HepG2 (cell line): ENCODE results near the gene TRAPPC12. TPM values are rescaled to one million over a fixed set of nuclear protein-coding genes. Genes with fewer than 3 reads are reported as not detected.
A peak's percentile ranks its signal among the peaks of the same experiment; 100 is the strongest.

Experiments used
- ESRRA ChIP-seq: sonication (generic); formaldehyde crosslinking; IDR thresholded peaks from 2 replicates; pipeline ENCODE4 v1.5.1; 2020; ENCODE audit warnings: mild to moderate bottlenecking, low read depth, missing genetic modification reagents
- FOXJ3 ChIP-seq: sonication (generic); formaldehyde crosslinking; IDR thresholded peaks from 2 replicates; pipeline ENCODE4 v1.4.0; 2020; ENCODE audit warnings: missing genetic modification reagents, mild to moderate bottlenecking, borderline replicate concordance
- KAT8 ChIP-seq: IDR thresholded peaks from 2 replicates; pipeline ENCODE4 v1.6.1; 2016; ENCODE audit warnings: missing genetic modification reagents, missing compliant biosample characterization
- MTA3 ChIP-seq: sonication (generic); formaldehyde crosslinking; IDR thresholded peaks from 2 replicates; pipeline ENCODE4 v1.4.0; 2020; ENCODE audit warnings: missing genetic modification reagents
- NFYC ChIP-seq: IDR thresholded peaks from 2 replicates; pipeline ENCODE4 v1.6.1; 2016; ENCODE audit warnings: missing genetic modification reagents, missing compliant biosample characterization
- PHF5A ChIP-seq: IDR thresholded peaks from one replicate; pipeline ENCODE4 v1.6.1; 2018; ENCODE audit warnings: low read depth, missing genetic modification reagents; ENCODE audit not compliant: unreplicated experiment
- SMAD1 ChIP-seq: sonication (generic); formaldehyde crosslinking; IDR thresholded peaks from 2 replicates; pipeline ENCODE4 v1.4.0; 2020; ENCODE audit warnings: missing genetic modification reagents, low read depth, mild to moderate bottlenecking, borderline replicate concordance
- SMC3 ChIP-seq: IDR thresholded peaks from 2 replicates; pipeline ENCODE4 v1.6.1; 2011; ENCODE audit warnings: low read length, improper control_type of control experiment
- SOX13 ChIP-seq, 3 experiments: fragments of 450-650 bp in 1 of 3; sonication (generic) in 1 of 3; formaldehyde crosslinking in 1 of 3; IDR thresholded peaks in 2 of 3; conservative IDR thresholded peaks in 1 of 3; 2 replicates each; pipeline versions ENCODE4 v1.5.0 to v1.6.1; 2016 to 2020; ENCODE audit warnings: antibody characterized with exemption in 1 of 3, mild to moderate bottlenecking in 1 of 3, missing compliant biosample characterization in 1 of 3, missing genetic modification reagents in 1 of 3, moderate library complexity in 1 of 3
- SRY ChIP-seq: sonication (generic); formaldehyde crosslinking; IDR thresholded peaks from 2 replicates; pipeline ENCODE4 v1.8.0; 2022; ENCODE audit warnings: mild to moderate bottlenecking, missing genetic modification reagents
- TAF1 ChIP-seq: sonication (generic); formaldehyde crosslinking; IDR thresholded peaks from 2 replicates; pipeline ENCODE4 v1.4.0; 2020; ENCODE audit warnings: missing genetic modification reagents
- TEAD2 ChIP-seq: sonication (generic); formaldehyde crosslinking; IDR thresholded peaks from 2 replicates; pipeline ENCODE4 v1.9.0; 2021; ENCODE audit warnings: missing genetic modification reagents
- ZNF17 ChIP-seq: sonication (generic); formaldehyde crosslinking; IDR thresholded peaks from 2 replicates; pipeline ENCODE4 v1.5.0; 2020; ENCODE audit warnings: mild to moderate bottlenecking, missing genetic modification reagents
- ZNF354B ChIP-seq: sonication (generic); formaldehyde crosslinking; IDR thresholded peaks from 2 replicates; pipeline ENCODE4 v1.8.0; 2022; ENCODE audit warnings: mild to moderate bottlenecking, missing genetic modification reagents
- ZNF709 ChIP-seq: sonication (generic); formaldehyde crosslinking; IDR thresholded peaks from 2 replicates; pipeline ENCODE4 v1.5.0; 2020; ENCODE audit warnings: mild to moderate bottlenecking, missing genetic modification reagents
- ZNF747 ChIP-seq: sonication (generic); formaldehyde crosslinking; IDR thresholded peaks from 2 replicates; pipeline ENCODE4 v1.8.1; 2023; ENCODE audit warnings: missing genetic modification reagents, mild to moderate bottlenecking, borderline replicate concordance
- polyA plus RNA-seq, 8 experiments: library from polyadenylated mRNA; depleted of rRNA in 3 of 8; stranded (reverse) in 7 of 8; unstranded in 1 of 8; fragments of >200 nt; fragmentation: Illumina TruSeq in 4 of 8; extraction: Trizol in 4 of 8; gene quantifications; 2 replicates each; pipeline versions ENCODE4 v1.2.1 to v1.2.3, GENCODE V29; 2011 to 2016; ENCODE audit warnings: low read depth in 4 of 8, missing spikeins in 1 of 8, mixed read lengths in 1 of 8; ENCODE audit not compliant: insufficient read depth in 1 of 8
- total RNA-seq, 5 experiments: library from RNA; depleted of rRNA; stranded (reverse); fragments of >200 nt; fragmentation: Illumina TruSeq; extraction: Trizol; gene quantifications; 2 replicates each; pipeline ENCODE4 v1.2.3, GENCODE V29; 2016; ENCODE audit warnings: low read depth in 1 of 5
- TF ChIP-seq, protein P1 (sequence below), 2 experiments: sonication (generic) in 1 of 2; formaldehyde crosslinking in 1 of 2; IDR thresholded peaks; 2 replicates each; pipeline versions ENCODE4 v1.5.1 to v1.6.1; 2011 to 2020; ENCODE audit warnings: borderline replicate concordance in 1 of 2, low read depth in 1 of 2, low read length in 1 of 2, mild to moderate bottlenecking in 1 of 2, missing genetic modification reagents in 1 of 2, moderate library complexity in 1 of 2
- TF ChIP-seq, protein P2 (sequence below): sonication (generic); formaldehyde crosslinking; IDR thresholded peaks from 2 replicates; pipeline ENCODE4 v1.4.0; 2020; ENCODE audit warnings: missing genetic modification reagents
- TF ChIP-seq, protein P3 (sequence below): sonication (generic); formaldehyde crosslinking; IDR thresholded peaks from 2 replicates; pipeline ENCODE4 v1.5.0; 2020; ENCODE audit warnings: mild to moderate bottlenecking, missing genetic modification reagents

TRAPPC12 gene
- total and polyA plus RNA-seq, 2 of the 13 experiments (the other 11 are each of a cell fraction or from before 2014, with no cell fraction given) = 46.4 to 97.7 TPM

DNA sequence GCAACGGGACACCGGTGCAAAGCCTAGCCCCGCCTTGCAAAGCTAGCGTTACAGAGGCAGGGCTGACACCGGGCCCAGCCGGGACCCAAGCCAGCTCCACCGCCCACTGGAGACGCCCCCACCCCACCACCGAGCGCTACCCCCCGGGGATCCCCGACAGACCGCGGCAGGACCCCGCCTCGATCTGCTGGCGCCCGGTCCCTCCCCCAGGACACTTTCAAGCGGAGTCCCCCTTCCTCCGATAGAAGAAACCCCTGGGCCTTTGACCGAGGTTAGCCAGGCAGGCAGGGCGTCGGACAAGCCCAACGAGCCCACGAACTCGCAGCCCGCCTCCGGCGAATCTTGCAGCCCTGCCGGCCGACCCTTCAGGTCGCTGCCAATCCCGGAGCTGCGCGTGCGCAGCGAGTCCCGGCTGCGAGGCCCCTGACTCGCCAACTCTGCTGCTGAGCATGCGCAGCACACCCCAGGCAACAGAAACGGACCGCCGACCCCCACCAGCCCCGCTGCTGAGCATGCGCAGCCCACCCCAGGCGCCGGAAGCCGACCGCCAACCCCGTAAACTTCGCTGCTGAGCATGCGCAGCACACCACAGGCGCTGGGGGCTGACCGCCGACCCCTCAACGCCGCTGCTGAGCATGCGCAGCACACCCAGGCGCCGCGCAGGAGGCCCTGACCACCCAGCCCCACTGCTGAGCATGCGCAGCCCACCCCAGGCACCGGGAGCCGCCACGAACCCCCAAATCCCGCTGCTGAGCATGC, 139.2 kb downstream of the TRAPPC12 start (continued):
- TF ChIP-seq, protein P1, sequence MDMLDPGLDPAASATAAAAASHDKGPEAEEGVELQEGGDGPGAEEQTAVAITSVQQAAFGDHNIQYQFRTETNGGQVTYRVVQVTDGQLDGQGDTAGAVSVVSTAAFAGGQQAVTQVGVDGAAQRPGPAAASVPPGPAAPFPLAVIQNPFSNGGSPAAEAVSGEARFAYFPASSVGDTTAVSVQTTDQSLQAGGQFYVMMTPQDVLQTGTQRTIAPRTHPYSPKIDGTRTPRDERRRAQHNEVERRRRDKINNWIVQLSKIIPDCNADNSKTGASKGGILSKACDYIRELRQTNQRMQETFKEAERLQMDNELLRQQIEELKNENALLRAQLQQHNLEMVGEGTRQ (IDR thresholded peaks at IDR 0.05; ENCODE audit: low read depth, low read length) = no peak
- TF ChIP-seq, protein P1 (CRISPR knock-in tag; IDR thresholded peaks at IDR 0.05; ENCODE audit: borderline replicate concordance) = no peak
- TF ChIP-seq TEAD2 (no peak), FOXJ3 (CRISPR knock-in tag) (peak; percentile 63; the same call in 1 of the 2 replicates), PHF5A (CRISPR knock-in tag) (no peak), SOX13 (IDR thresholded peaks at IDR 0.05) (0 out of 2 replicates have a peak, but pooled peaks have one; percentile 2), SOX13 (CRISPR knock-in tag; conservative IDR thresholded peaks at IDR 0.05 in 1 of 2, IDR thresholded peaks at IDR 0.05 in 1 of 2) (no peak), TAF1 (CRISPR knock-in tag) (peak; percentile 48), ZNF709 (CRISPR knock-in tag) (no peak), ZNF354B (CRISPR knock-in tag) (no peak), ESRRA (CRISPR knock-in tag) (no peak; the same call in 1 of the 2 replicates), SMAD1 (CRISPR knock-in tag) (no peak; the same call in none of the 2 replicates), SMC3 (no peak), MTA3 (no peak), SRY (no peak; the same call in 1 of the 2 replicates), KAT8 (CRISPR knock-in tag) (no peak; the same call in 1 of the 2 replicates), NFYC (CRISPR knock-in tag) (peak; percentile 43), ZNF747 (CRISPR knock-in tag) (no peak), ZNF17 (CRISPR knock-in tag) (no peak)
- TF ChIP-seq, protein P2, sequence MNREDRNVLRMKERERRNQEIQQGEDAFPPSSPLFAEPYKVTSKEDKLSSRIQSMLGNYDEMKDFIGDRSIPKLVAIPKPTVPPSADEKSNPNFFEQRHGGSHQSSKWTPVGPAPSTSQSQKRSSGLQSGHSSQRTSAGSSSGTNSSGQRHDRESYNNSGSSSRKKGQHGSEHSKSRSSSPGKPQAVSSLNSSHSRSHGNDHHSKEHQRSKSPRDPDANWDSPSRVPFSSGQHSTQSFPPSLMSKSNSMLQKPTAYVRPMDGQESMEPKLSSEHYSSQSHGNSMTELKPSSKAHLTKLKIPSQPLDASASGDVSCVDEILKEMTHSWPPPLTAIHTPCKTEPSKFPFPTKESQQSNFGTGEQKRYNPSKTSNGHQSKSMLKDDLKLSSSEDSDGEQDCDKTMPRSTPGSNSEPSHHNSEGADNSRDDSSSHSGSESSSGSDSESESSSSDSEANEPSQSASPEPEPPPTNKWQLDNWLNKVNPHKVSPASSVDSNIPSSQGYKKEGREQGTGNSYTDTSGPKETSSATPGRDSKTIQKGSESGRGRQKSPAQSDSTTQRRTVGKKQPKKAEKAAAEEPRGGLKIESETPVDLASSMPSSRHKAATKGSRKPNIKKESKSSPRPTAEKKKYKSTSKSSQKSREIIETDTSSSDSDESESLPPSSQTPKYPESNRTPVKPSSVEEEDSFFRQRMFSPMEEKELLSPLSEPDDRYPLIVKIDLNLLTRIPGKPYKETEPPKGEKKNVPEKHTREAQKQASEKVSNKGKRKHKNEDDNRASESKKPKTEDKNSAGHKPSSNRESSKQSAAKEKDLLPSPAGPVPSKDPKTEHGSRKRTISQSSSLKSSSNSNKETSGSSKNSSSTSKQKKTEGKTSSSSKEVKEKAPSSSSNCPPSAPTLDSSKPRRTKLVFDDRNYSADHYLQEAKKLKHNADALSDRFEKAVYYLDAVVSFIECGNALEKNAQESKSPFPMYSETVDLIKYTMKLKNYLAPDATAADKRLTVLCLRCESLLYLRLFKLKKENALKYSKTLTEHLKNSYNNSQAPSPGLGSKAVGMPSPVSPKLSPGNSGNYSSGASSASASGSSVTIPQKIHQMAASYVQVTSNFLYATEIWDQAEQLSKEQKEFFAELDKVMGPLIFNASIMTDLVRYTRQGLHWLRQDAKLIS (CRISPR knock-in tag) = peak; percentile 54; the same call in 1 of the 2 replicates
- TF ChIP-seq, protein P3, sequence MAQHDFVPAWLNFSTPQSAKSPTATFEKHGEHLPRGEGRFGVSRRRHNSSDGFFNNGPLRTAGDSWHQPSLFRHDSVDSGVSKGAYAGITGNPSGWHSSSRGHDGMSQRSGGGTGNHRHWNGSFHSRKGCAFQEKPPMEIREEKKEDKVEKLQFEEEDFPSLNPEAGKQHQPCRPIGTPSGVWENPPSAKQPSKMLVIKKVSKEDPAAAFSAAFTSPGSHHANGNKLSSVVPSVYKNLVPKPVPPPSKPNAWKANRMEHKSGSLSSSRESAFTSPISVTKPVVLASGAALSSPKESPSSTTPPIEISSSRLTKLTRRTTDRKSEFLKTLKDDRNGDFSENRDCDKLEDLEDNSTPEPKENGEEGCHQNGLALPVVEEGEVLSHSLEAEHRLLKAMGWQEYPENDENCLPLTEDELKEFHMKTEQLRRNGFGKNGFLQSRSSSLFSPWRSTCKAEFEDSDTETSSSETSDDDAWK (CRISPR knock-in tag) = no peak
